HG02840 (cell line): Measurements from ENCODE around the gene RAB26.
"Not testable (repeated sequence)": the region's sequence is repeated elsewhere in the genome, so short reads cannot be mapped to it uniquely, and the experiment has no call there.

Source experiments
- ATAC-seq: cut with Tn5 transposase; IDR thresholded peaks from one replicate; pipeline ENCODE4 v1.9.1; 2021; ENCODE audit warnings: mild to moderate bottlenecking, moderate library complexity, moderate number of reproducible peaks; ENCODE audit not compliant: unreplicated experiment, low FRiP score

Gene RAB26

GRCh38 chr16:2194166-2194834 lies 45.9 kb downstream of the RAB26 start:
- ATAC-seq: no peak

GRCh38 chr16:2194852-2195321 lies 46.5 kb downstream of the RAB26 start:
- ATAC-seq: no peak

- ATAC-seq: no peak
Measured at GRCh38 chr16:2195322-2196161, 47.1 kb downstream of the RAB26 start.

GRCh38 chr16:2196162-2196980 lies 47.9 kb downstream of the RAB26 start, which contains the start of gene CASKIN1:
Gene CASKIN1, minus strand, starts transcription at chr16:2196605. Its CDS starts 173 bp downstream, at chr16:2196432.
- ATAC-seq: no peak

- ATAC-seq: no peak
Measured at GRCh38 chr16:2196981-2197511, 48.6 kb downstream of the RAB26 start.

- no peak for ATAC-seq
Measured at GRCh38 chr16:2197765-2198164, 49.3 kb downstream of the RAB26 start.

GRCh38 chr16:2198283-2198682 lies 49.9 kb downstream of the RAB26 start:
- no peak for ATAC-seq

GRCh38 chr16:2199095-2199494 lies 50.7 kb downstream of the RAB26 start:
- ATAC-seq: no peak

- no peak for ATAC-seq
Measured at GRCh38 chr16:2199621-2200139, 51.3 kb downstream of the RAB26 start.

- no peak for ATAC-seq
Measured at GRCh38 chr16:2200313-2200712, 51.9 kb downstream of the RAB26 start.

- ATAC-seq: not testable (repeated sequence)
Measured at GRCh38 chr16:2203119-2203688, 54.8 kb downstream of the RAB26 start.
